ENCODE data around the gene GADD45A. TPM values are rescaled to one million over a fixed set of nuclear protein-coding genes. Genes with fewer than 3 reads are reported as not detected.

Gene GADD45A
- total RNA-seq, 1 donor from 2014 or later: 46.5 TPM

- peak; percentile 11 for DNase-seq (ENCODE audit: low spot score)
- Mint-ChIP-seq H3K4me1 (ENCODE audit: unreplicated experiment) (peaks cover 15% of the 10 kb centered on the region), H3K9me3 (ENCODE audit: unreplicated experiment) (no peaks in the 10 kb centered on the region), H3K4me3 (ENCODE audit: unreplicated experiment) (no peak overlapping the region), H3K27ac (ENCODE audit: unreplicated experiment) (peak overlapping the region; percentile 22), H3K27me3 (ENCODE audit: unreplicated experiment) (no peaks in the 10 kb centered on the region), H3K36me3 (ENCODE audit: low read depth, unreplicated experiment) (no peaks in the 10 kb centered on the region)
- TF ChIP-seq, protein P1, sequence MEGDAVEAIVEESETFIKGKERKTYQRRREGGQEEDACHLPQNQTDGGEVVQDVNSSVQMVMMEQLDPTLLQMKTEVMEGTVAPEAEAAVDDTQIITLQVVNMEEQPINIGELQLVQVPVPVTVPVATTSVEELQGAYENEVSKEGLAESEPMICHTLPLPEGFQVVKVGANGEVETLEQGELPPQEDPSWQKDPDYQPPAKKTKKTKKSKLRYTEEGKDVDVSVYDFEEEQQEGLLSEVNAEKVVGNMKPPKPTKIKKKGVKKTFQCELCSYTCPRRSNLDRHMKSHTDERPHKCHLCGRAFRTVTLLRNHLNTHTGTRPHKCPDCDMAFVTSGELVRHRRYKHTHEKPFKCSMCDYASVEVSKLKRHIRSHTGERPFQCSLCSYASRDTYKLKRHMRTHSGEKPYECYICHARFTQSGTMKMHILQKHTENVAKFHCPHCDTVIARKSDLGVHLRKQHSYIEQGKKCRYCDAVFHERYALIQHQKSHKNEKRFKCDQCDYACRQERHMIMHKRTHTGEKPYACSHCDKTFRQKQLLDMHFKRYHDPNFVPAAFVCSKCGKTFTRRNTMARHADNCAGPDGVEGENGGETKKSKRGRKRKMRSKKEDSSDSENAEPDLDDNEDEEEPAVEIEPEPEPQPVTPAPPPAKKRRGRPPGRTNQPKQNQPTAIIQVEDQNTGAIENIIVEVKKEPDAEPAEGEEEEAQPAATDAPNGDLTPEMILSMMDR (IDR thresholded peaks at IDR 0.05; ENCODE audit: unreplicated experiment): no peak
These were observed 10.6 kb upstream of the GADD45A start for GRCh38 chr1:67674260-67675011.

- Mint-ChIP-seq H3K27me3 (ENCODE audit: unreplicated experiment) (no peaks in the 10 kb centered on the region), H3K4me3 (ENCODE audit: unreplicated experiment) (no peak overlapping the region), H3K27ac (ENCODE audit: unreplicated experiment) (no peak overlapping the region), H3K4me1 (ENCODE audit: unreplicated experiment) (peaks cover 15% of the 10 kb centered on the region), H3K36me3 (ENCODE audit: low read depth, unreplicated experiment) (no peaks in the 10 kb centered on the region), H3K9me3 (ENCODE audit: unreplicated experiment) (no peaks in the 10 kb centered on the region)
- TF ChIP-seq, protein P1 (IDR thresholded peaks at IDR 0.05; ENCODE audit: unreplicated experiment): no peak
- no peak for DNase-seq (ENCODE audit: low spot score)
These were observed 9.2 kb upstream of the GADD45A start for GRCh38 chr1:67675800-67676199.

GRCh38 chr1:67676287-67676686 is 8.7 kb upstream of the GADD45A start:
- no peaks in the 10 kb centered on the region for H3K36me3 Mint-ChIP-seq (ENCODE audit: low read depth, unreplicated experiment)
- peaks cover 15% of the 10 kb centered on the region for H3K4me1 Mint-ChIP-seq (ENCODE audit: unreplicated experiment)
- H3K27ac Mint-ChIP-seq (ENCODE audit: unreplicated experiment): no peak overlapping the region
- DNase-seq (ENCODE audit: low spot score): no peak
- no peaks in the 10 kb centered on the region for H3K27me3 Mint-ChIP-seq (ENCODE audit: unreplicated experiment)
- no peaks in the 10 kb centered on the region for H3K9me3 Mint-ChIP-seq (ENCODE audit: unreplicated experiment)
- TF ChIP-seq, protein P1 (IDR thresholded peaks at IDR 0.05; ENCODE audit: unreplicated experiment): no peak
- no peak overlapping the region for H3K4me3 Mint-ChIP-seq (ENCODE audit: unreplicated experiment)

DNA sequence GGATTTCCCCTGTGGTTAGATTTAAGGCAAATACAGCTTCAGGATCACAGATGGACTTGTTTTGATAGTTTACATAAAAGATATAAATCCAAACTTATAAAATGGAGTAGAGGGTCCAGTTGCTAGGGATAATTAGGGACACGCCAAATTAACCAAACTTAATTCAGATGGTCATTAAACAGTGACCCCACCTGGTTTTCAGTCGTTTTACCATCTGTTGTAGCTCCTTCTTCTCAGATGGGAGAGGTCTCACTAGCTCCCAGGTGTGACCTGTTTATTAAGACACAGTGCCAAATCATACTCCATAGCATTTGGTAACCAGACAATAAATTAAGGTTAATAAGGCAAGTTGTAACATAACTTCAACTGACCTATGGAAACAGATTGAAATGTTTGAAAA is 8.1 kb upstream of the GADD45A start:
- DNase-seq (ENCODE audit: low spot score): no peak
- H3K27ac Mint-ChIP-seq (ENCODE audit: unreplicated experiment): no peak overlapping the region
- no peak overlapping the region for H3K4me3 Mint-ChIP-seq (ENCODE audit: unreplicated experiment)
- H3K27me3 Mint-ChIP-seq (ENCODE audit: unreplicated experiment): no peaks in the 10 kb centered on the region
- H3K9me3 Mint-ChIP-seq (ENCODE audit: unreplicated experiment): no peaks in the 10 kb centered on the region
- H3K4me1 Mint-ChIP-seq (ENCODE audit: unreplicated experiment): peaks cover 15% of the 10 kb centered on the region
- no peaks in the 10 kb centered on the region for H3K36me3 Mint-ChIP-seq (ENCODE audit: low read depth, unreplicated experiment)
- TF ChIP-seq, protein P1 (IDR thresholded peaks at IDR 0.05; ENCODE audit: unreplicated experiment): no peak

- no peak for DNase-seq (ENCODE audit: low spot score)
- no peak overlapping the region for H3K27ac Mint-ChIP-seq (ENCODE audit: unreplicated experiment)
- no peak overlapping the region for H3K4me3 Mint-ChIP-seq (ENCODE audit: unreplicated experiment)
- TF ChIP-seq, protein P1 (IDR thresholded peaks at IDR 0.05; ENCODE audit: unreplicated experiment): no peak
- peaks cover 15% of the 10 kb centered on the region for H3K4me1 Mint-ChIP-seq (ENCODE audit: unreplicated experiment)
- no peaks in the 10 kb centered on the region for H3K36me3 Mint-ChIP-seq (ENCODE audit: low read depth, unreplicated experiment)
- no peaks in the 10 kb centered on the region for H3K27me3 Mint-ChIP-seq (ENCODE audit: unreplicated experiment)
- H3K9me3 Mint-ChIP-seq (ENCODE audit: unreplicated experiment): no peaks in the 10 kb centered on the region
These were observed 7.6 kb upstream of the GADD45A start for GRCh38 chr1:67677408-67677807.
